Choroid plexus epithelial cell (primary cell): ENCODE data around the gene PRKACB.

Experiments used
- DNase-seq: peaks from one replicate; pipeline ENCODE4 v3.0.0-alpha.2; 2010; ENCODE audit warnings: low read depth
- H3K4me3 ChIP-seq: 2 replicates; pipeline ENCODE4 v1.5.1; 2011; ENCODE audit warnings: low read depth, mild to moderate bottlenecking, control low read depth, low read length, moderate library complexity
- TF ChIP-seq, protein P1 (sequence below): conservative IDR thresholded peaks from 2 replicates; pipeline ENCODE4 v1.5.1; 2011; ENCODE audit warnings: low read depth, mild to moderate bottlenecking, control low read depth, inconsistent platforms, low read length, moderate library complexity

Gene PRKACB

DNA sequence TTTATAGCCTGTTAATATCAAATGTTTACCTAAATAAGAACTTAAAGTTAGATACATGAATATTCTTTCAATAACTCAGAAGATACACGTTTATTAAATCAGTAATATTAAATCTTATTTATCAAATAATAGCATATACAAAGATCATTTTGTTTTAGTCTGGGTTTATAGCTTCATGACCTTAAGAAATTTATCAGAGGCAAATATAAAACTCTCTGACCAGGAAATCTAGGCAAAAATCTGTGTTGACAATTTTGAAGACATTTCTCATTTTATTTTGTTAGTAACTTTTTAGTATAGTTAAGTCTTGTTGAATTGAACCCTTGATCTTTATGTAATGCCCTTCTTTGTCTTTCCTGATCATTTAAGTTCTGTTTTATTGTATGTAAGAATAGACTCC is 46.4 kb downstream of the PRKACB start:
- TF ChIP-seq, protein P1, sequence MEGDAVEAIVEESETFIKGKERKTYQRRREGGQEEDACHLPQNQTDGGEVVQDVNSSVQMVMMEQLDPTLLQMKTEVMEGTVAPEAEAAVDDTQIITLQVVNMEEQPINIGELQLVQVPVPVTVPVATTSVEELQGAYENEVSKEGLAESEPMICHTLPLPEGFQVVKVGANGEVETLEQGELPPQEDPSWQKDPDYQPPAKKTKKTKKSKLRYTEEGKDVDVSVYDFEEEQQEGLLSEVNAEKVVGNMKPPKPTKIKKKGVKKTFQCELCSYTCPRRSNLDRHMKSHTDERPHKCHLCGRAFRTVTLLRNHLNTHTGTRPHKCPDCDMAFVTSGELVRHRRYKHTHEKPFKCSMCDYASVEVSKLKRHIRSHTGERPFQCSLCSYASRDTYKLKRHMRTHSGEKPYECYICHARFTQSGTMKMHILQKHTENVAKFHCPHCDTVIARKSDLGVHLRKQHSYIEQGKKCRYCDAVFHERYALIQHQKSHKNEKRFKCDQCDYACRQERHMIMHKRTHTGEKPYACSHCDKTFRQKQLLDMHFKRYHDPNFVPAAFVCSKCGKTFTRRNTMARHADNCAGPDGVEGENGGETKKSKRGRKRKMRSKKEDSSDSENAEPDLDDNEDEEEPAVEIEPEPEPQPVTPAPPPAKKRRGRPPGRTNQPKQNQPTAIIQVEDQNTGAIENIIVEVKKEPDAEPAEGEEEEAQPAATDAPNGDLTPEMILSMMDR: no peak
- H3K4me3 ChIP-seq: no peak overlapping the region
- no peak for DNase-seq

GRCh38 chr1:84192681-84193080 is 48.6 kb downstream of the PRKACB start:
- H3K4me3 ChIP-seq: no peak overlapping the region
- no peak for DNase-seq
- TF ChIP-seq, protein P1: no peak

DNA sequence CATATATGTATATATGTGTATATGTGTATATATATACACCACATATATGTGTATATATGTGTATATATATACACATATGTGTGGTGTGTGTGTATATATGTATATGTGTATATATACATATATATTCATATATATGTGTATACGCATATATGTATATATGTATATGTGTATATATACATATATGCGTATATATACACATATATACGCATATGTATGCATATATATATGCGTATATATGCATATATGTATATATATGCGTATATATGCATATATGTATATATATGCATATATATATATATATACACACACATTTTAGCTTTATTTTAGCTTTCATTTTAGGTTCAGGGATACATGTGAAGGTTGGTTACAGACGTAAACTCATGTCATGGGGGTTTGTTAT is 54.8 kb downstream of the PRKACB start:
- DNase-seq: no peak
- TF ChIP-seq, protein P1: no peak
- no peak overlapping the region for H3K4me3 ChIP-seq

GRCh38 chr1:84199257-84199656 is 55.2 kb downstream of the PRKACB start:
- TF ChIP-seq, protein P1: no peak
- no peak for DNase-seq
- no peak overlapping the region for H3K4me3 ChIP-seq

DNA sequence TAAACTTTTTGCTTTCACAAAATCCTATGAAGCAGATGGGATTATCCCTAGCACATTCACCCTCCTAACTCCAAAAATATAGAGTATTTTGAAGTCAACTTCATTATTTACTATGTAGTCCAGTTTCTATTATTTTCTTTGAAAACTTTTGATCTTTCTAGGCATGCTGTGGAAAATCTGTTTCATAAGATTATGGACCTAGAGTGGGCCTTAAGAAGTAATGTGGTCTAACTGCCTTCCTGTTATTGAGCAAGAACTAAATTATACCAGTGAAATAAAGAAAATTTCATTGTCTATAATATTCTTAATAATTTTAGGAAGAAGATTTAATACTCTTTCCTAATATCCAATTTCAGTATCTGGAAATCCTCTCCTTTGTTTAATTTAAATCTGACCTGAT is 58.1 kb downstream of the PRKACB start:
- no peak for DNase-seq
- TF ChIP-seq, protein P1: no peak
- no peak overlapping the region for H3K4me3 ChIP-seq

- DNase-seq: no peak
- no peak overlapping the region for H3K4me3 ChIP-seq
- TF ChIP-seq, protein P1: no peak
Observed at GRCh38 chr1:84206375-84206774, 62.3 kb downstream of the PRKACB start.

- TF ChIP-seq, protein P1: no peak
- no peak for DNase-seq
- H3K4me3 ChIP-seq: no peak overlapping the region
Observed at GRCh38 chr1:84208935-84209334, 64.9 kb downstream of the PRKACB start.
